Measurements from ENCODE around the gene ARPP19.

GRCh38 chr15:52540374-52541012 is 28.3 kb downstream of the ARPP19 start:
- TF ChIP-seq POU6F1 (CRISPR knock-in tag; IDR thresholded peaks at IDR 0.05; ENCODE audit: borderline replicate concordance, low read depth) (no peak), CREB5 (CRISPR knock-in tag; IDR thresholded peaks at IDR 0.05; ENCODE audit: low read depth) (no peak), CSRNP3 (CRISPR knock-in tag; IDR thresholded peaks at IDR 0.05) (no peak), CSDC2 (CRISPR knock-in tag; IDR thresholded peaks at IDR 0.05) (no peak), ISL1 (CRISPR knock-in tag; IDR thresholded peaks at IDR 0.05) (no peak), RARB (CRISPR knock-in tag; IDR thresholded peaks at IDR 0.05) (no peak)
